GM23248 (cell line): ENCODE results near the gene MCOLN3.

ENCODE experiments used
- EZH2 ChIP-seq: fragments of 200-600 bp; sonication (generic); IDR thresholded peaks from 2 replicates; pipeline ENCODE4 v1.6.1; 2018; ENCODE audit warnings: antibody characterized with exemption, mild to moderate bottlenecking; ENCODE audit not compliant: insufficient read depth, poor library complexity, severe bottlenecking
- EZH2phosphoT487 ChIP-seq: fragments of 200-600 bp; sonication (generic); IDR thresholded peaks from 2 replicates; pipeline ENCODE4 v1.6.1; 2018; ENCODE audit warnings: antibody characterized with exemption, moderate library complexity, mild to moderate bottlenecking, low read depth; ENCODE audit not compliant: insufficient read depth

DNA sequence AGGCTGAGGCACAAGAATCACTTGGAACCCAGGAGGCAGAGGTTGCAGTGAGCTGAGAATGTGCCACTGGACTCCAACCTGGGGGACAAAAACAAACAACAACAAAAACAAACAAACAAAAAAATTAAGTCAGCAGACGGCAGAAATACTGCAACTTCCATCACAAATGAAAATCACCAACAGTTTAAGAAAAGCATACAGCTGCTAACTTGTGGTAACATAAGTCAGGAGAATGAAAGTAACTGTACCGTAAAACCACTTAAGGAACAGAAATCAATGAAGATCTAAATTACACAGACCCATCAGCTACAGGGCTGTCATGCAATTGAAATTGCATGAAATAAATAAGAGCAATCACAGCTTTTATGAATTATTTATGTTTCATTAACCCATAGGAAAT, 76.3 kb downstream of the MCOLN3 start:
- no peak for TF ChIP-seq EZH2phosphoT487
- no peak for TF ChIP-seq EZH2
